Gastrocnemius medialis (tissue), 4 donors: Measurements from ENCODE around the gene KIF3A. TPM values are rescaled to one million over a fixed set of nuclear protein-coding genes. Genes with fewer than 3 reads are reported as not detected.
"Not testable (repeated sequence)": the region's sequence is repeated elsewhere in the genome, so short reads cannot be mapped to it uniquely, and the experiment has no call there.

ENCODE experiments used
- ATAC-seq, 2 donors: fragments of 150-250 bp; one replicate each; pipeline ENCODE4 v1.9.1; 2016
- DNase-seq, 2 donors: peaks; one replicate each; pipeline ENCODE4 v3.0.0-alpha.2; 2019
- H3K27ac ChIP-seq, 4 donors: fragments of 200-600 bp; sonication (generic); 1 replicate in 1 of 4; 2 replicates in 3 of 4; pipeline ENCODE4 v1.5.1; 2016 to 2018; ENCODE audit warnings: mild to moderate bottlenecking in 2 of 4, moderate library complexity in 1 of 4
- H3K27me3 ChIP-seq, 3 donors: fragments of 200-600 bp; sonication (generic) in 2 of 3; 1 replicate in 1 of 3; 2 replicates in 2 of 3; pipeline versions ENCODE4 v1.5.1 to v1.6.0; 2016 to 2019; ENCODE audit warnings: mild to moderate bottlenecking in 1 of 3, moderate library complexity in 1 of 3
- H3K36me3 ChIP-seq, 2 donors: fragments of 200-600 bp; sonication (generic) in 1 of 2; one replicate each; pipeline ENCODE4 v1.5.1; 2017 to 2018
- H3K4me1 ChIP-seq, 2 donors: fragments of 200-600 bp; sonication (generic) in 1 of 2; one replicate each; pipeline ENCODE4 v1.5.1; 2016 to 2017; ENCODE audit warnings: mild to moderate bottlenecking in 2 of 2
- H3K4me3 ChIP-seq, 4 donors: fragments of 200-600 bp; sonication (generic) in 3 of 4; 1 replicate in 1 of 4; 2 replicates in 3 of 4; pipeline ENCODE4 v1.5.1; 2016 to 2019; ENCODE audit warnings: mild to moderate bottlenecking in 2 of 4
- H3K9me3 ChIP-seq, 3 donors: fragments of 200-600 bp; sonication (generic) in 2 of 3; 1 replicate in 1 of 3; 2 replicates in 2 of 3; pipeline ENCODE4 v1.5.1; 2016 to 2019
- POLR2A ChIP-seq, 2 donors: fragments of 450-650 bp; IDR thresholded peaks; one replicate each; pipeline ENCODE4 v1.6.1; 2017; ENCODE audit warnings: antibody characterized with exemption in 2 of 2, mild to moderate bottlenecking in 2 of 2, moderate library complexity in 2 of 2
- in situ Hi-C, 4 donors: fragments of 200-750 bp; cut with MboI; loops; one replicate each; pipeline versions ENCODE4 v1.15.0 to v1.8.0; 2017; ENCODE audit warnings: low sequenced_read_pairs in 4 of 4
- intact Hi-C: fragments of 100-400 bp; cut with DNase I; formaldehyde crosslinking; loops from one replicate; pipeline ENCODE4 v1.15.1; 2023; ENCODE audit warnings: low total_unique reads
- total RNA-seq, 4 donors: library from RNA; depleted of rRNA; stranded (reverse); fragments of >200 nt; gene quantifications; one replicate each; pipeline versions ENCODE4 v1.1.0 to v1.2.3, GENCODE V29; 2016
- TF ChIP-seq, protein P1 (sequence below), 5 experiments: fragments of 450-650 bp in 3 of 5; fragments of 200-600 bp in 2 of 5; sonication (generic) in 2 of 5; IDR thresholded peaks in 4 of 5; conservative IDR thresholded peaks in 1 of 5; 1 replicate in 4 of 5; 2 replicates in 1 of 5; pipeline ENCODE4 v1.5.1; 2016 to 2019; ENCODE audit warnings: antibody characterized with exemption in 5 of 5, mild to moderate bottlenecking in 3 of 5, moderate library complexity in 3 of 5

Gene KIF3A
- total RNA-seq, 4 donors from 2014 or later: 2.5 to 4.2 (median 3.4) TPM

DNA sequence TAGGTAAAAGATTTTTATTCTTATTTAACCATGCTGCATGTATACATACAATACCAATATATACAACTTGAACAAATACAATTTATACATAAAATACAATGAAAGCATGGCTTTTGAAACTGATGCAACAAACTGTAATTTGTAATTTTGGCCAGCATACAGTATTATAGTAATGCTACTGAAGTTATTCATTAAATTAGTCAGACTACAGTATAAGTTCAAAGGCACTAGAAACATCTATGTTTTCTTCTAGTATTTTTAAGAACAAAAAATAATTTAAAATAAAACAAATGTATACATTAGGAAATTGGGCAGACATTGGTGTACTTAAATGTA lies 44.7 kb downstream of the KIF3A start:
- no peaks in the 10 kb centered on the region for H3K27me3 ChIP-seq
- H3K4me3 ChIP-seq: no peak overlapping the region
- no peaks in the 10 kb centered on the region for H3K4me1 ChIP-seq
- DNase-seq: no peak
- H3K27ac ChIP-seq: no peak overlapping the region
- no peak for ATAC-seq
- peaks cover 0 to 3% of the 10 kb centered on the region in 2 donors for H3K36me3 ChIP-seq
- in situ Hi-C loops: no loop called here
- no peaks in the 10 kb centered on the region for H3K9me3 ChIP-seq
- no peak for TF ChIP-seq POLR2A (IDR thresholded peaks at IDR 0.05)
- TF ChIP-seq, protein P1, sequence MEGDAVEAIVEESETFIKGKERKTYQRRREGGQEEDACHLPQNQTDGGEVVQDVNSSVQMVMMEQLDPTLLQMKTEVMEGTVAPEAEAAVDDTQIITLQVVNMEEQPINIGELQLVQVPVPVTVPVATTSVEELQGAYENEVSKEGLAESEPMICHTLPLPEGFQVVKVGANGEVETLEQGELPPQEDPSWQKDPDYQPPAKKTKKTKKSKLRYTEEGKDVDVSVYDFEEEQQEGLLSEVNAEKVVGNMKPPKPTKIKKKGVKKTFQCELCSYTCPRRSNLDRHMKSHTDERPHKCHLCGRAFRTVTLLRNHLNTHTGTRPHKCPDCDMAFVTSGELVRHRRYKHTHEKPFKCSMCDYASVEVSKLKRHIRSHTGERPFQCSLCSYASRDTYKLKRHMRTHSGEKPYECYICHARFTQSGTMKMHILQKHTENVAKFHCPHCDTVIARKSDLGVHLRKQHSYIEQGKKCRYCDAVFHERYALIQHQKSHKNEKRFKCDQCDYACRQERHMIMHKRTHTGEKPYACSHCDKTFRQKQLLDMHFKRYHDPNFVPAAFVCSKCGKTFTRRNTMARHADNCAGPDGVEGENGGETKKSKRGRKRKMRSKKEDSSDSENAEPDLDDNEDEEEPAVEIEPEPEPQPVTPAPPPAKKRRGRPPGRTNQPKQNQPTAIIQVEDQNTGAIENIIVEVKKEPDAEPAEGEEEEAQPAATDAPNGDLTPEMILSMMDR (IDR thresholded peaks at IDR 0.05 in 4 of 5, conservative IDR thresholded peaks at IDR 0.05 in 1 of 5): no peak
- intact Hi-C loops: no loop called here

DNA sequence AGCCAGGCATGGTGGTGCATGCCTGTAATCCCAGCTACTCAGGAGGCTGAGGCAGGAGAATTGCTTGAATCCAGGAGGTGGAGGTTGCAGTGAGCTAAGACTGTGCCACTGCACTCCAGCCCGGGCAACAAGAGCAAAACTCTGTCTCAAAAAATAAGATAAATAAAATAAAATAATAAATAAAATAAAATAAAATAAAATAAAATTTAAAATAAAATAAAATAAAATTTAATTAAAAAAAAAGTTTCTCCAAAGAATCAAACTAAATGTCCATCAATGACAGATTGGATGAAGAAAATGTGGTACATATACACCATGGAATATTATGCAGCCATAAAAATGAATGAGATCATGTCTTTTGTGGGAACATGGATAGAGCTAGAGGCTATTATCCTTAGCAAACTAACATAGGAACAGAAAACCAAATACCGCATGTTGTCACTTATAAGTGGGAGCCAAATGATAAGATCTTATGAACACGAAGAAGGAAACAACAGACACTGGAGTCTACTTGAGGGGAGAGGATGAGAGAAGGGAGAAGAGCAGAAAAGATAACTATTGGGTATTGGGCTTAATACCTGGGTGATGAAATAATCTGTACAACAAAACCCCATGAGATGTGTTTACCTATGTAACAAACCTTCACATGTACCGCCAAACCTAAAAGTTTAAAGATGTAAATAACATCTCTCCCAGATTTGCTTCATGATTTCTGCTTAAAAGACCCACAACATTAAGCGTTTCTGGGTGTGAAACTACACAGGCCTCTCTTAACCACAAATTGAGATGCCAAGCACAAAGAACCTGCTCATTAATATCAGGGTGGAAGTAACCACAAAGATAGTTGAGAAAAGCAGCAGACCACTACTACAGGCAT lies 45.4 kb downstream of the KIF3A start:
- H3K9me3 ChIP-seq, DNase-seq, H3K4me1 ChIP-seq, H3K36me3 ChIP-seq, intact Hi-C loops, ATAC-seq, H3K4me3 ChIP-seq, H3K27me3 ChIP-seq, H3K27ac ChIP-seq, in situ Hi-C loops: not testable (repeated sequence)

DNA sequence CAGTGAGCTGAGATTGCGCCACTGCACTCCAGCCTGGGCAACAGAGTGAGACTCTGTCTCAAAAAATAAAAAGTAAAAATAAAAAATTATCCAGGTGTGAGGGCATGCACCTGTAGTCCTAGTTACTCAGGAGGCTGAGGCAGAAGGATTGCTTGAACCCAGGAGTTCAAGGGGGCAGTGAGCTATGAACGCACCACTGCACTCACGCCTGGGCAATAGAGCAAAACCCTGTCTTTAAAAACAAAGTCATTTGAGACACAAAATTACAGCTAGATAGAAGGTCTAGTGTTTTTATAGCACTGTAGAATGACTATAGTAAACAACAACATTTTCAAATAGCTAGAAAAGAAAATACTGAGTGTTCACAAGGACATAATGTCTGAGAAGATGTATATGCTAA lies 47.2 kb downstream of the KIF3A start:
- Histone ChIP-seq H3K4me1 (no peaks in the 10 kb centered on the region), H3K9me3 (no peaks in the 10 kb centered on the region), H3K36me3 (no peaks in the 10 kb centered on the region), H3K27ac (no peak overlapping the region), H3K27me3 (no peaks in the 10 kb centered on the region), H3K4me3 (no peak overlapping the region)
- in situ Hi-C loops (no loop called here), intact Hi-C loops (no loop called here)
- no peak for DNase-seq
- no peak for ATAC-seq
- no peak for TF ChIP-seq POLR2A (IDR thresholded peaks at IDR 0.05)
- TF ChIP-seq, protein P1 (IDR thresholded peaks at IDR 0.05 in 4 of 5, conservative IDR thresholded peaks at IDR 0.05 in 1 of 5): no peak

GRCh38 chr5:132689513-132689912 lies 47.8 kb downstream of the KIF3A start:
- Histone ChIP-seq H3K27ac (no peak overlapping the region), H3K4me1 (no peaks in the 10 kb centered on the region), H3K36me3 (no peaks in the 10 kb centered on the region), H3K4me3 (no peak overlapping the region), H3K27me3 (no peaks in the 10 kb centered on the region), H3K9me3 (no peaks in the 10 kb centered on the region)
- TF ChIP-seq, protein P1 (IDR thresholded peaks at IDR 0.05 in 4 of 5, conservative IDR thresholded peaks at IDR 0.05 in 1 of 5): no peak
- no peak for TF ChIP-seq POLR2A (IDR thresholded peaks at IDR 0.05)
- DNase-seq (no peak), ATAC-seq (no peak)
- intact Hi-C loops (no loop called here), in situ Hi-C loops (no loop called here)

- in situ Hi-C loops: no loop called here
- Histone ChIP-seq H3K9me3 (no peaks in the 10 kb centered on the region), H3K27ac (no peak overlapping the region), H3K36me3 (no peaks in the 10 kb centered on the region), H3K4me3 (no peak overlapping the region), H3K27me3 (no peaks in the 10 kb centered on the region), H3K4me1 (no peaks in the 10 kb centered on the region)
- intact Hi-C loops: no loop called here
- DNase-seq (no peak), ATAC-seq (no peak)
- TF ChIP-seq, protein P1 (IDR thresholded peaks at IDR 0.05 in 4 of 5, conservative IDR thresholded peaks at IDR 0.05 in 1 of 5): no peak
- TF ChIP-seq POLR2A (IDR thresholded peaks at IDR 0.05): no peak
These were observed 48.6 kb downstream of the KIF3A start for GRCh38 chr5:132688536-132689339.
